Endothelial cell of umbilical vein (primary cell): Measurements from ENCODE around the gene KRT1.

ENCODE experiments used
- EZH2 ChIP-seq: IDR thresholded peaks from 2 replicates; pipeline ENCODE4 v1.6.1; 2012; ENCODE audit warnings: borderline replicate concordance, low read depth, mild to moderate bottlenecking, moderate library complexity, low read length, inconsistent platforms; ENCODE audit not compliant: severe bottlenecking
- GATA2 ChIP-seq: IDR thresholded peaks from 2 replicates; pipeline ENCODE4 v1.7.0; 2011; ENCODE audit warnings: low read depth, mild to moderate bottlenecking, moderate library complexity, mixed read lengths, low read length; ENCODE audit not compliant: insufficient read length, insufficient read depth
- MYC ChIP-seq: IDR thresholded peaks from one replicate; pipeline ENCODE4 v1.6.1; 2011; ENCODE audit warnings: mild to moderate bottlenecking, low read depth, low read length
- POLR2A ChIP-seq: IDR thresholded peaks from 2 replicates; pipeline ENCODE4 v1.6.1; 2012; ENCODE audit warnings: low read depth, mild to moderate bottlenecking, control low read depth, low read length
- POLR2AphosphoS5 ChIP-seq: IDR thresholded peaks from 2 replicates; pipeline ENCODE4 v1.6.1; 2012; ENCODE audit warnings: low read depth, mild to moderate bottlenecking, control low read depth, low read length, moderate library complexity; ENCODE audit not compliant: insufficient read depth
- TF ChIP-seq, protein P1 (sequence below), 2 donors: IDR thresholded peaks; 1 replicate in 1 of 2; 2 replicates in 1 of 2; pipeline ENCODE4 v1.5.1; 2011; ENCODE audit warnings: low read length in 2 of 2, mild to moderate bottlenecking in 2 of 2, moderate library complexity in 2 of 2, control low read depth in 1 of 2, inconsistent platforms in 1 of 2, low read depth in 1 of 2; ENCODE audit not compliant: insufficient read depth in 1 of 2; ENCODE audit errors: extremely low read depth in 1 of 2
- TF ChIP-seq, protein P2 (sequence below): IDR thresholded peaks from 2 replicates; pipeline ENCODE4 v1.6.1; 2011; ENCODE audit not compliant: insufficient read depth, insufficient read length

DNA sequence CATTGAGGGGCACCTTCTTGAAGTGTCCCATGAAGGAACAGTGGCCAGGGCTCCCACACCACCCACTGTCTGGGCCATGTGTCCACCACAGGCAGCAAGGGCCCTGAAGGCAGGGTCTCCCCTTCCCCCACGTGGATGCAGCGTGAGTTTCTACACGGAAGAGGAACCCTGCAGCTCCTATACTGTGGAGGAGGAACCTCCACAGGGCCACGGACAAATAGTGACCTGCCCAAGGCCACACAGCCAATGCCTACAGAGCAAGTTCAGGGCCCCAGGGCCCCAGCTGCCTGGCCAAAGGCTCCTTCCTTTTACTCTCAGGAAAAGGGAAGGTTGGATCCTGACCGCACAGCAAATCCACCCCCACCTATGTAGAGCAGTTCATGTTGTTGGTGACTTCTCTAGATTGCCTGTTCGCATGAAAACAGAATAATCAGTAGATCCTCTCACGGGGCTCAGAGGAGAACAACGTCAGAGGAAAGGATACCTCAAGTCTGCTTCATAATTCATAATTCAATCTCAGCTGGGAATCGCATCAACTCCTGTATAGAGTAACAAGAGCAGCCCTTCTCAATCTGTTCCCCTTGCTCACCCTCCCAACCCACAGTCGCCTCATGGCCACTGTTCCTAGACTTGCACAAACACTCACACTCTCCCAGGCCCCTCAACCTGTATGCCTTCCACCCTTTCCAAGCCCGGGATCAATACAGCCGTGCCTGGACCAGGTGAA is 50.8 kb downstream of the KRT1 start:
- TF ChIP-seq, protein P1, sequence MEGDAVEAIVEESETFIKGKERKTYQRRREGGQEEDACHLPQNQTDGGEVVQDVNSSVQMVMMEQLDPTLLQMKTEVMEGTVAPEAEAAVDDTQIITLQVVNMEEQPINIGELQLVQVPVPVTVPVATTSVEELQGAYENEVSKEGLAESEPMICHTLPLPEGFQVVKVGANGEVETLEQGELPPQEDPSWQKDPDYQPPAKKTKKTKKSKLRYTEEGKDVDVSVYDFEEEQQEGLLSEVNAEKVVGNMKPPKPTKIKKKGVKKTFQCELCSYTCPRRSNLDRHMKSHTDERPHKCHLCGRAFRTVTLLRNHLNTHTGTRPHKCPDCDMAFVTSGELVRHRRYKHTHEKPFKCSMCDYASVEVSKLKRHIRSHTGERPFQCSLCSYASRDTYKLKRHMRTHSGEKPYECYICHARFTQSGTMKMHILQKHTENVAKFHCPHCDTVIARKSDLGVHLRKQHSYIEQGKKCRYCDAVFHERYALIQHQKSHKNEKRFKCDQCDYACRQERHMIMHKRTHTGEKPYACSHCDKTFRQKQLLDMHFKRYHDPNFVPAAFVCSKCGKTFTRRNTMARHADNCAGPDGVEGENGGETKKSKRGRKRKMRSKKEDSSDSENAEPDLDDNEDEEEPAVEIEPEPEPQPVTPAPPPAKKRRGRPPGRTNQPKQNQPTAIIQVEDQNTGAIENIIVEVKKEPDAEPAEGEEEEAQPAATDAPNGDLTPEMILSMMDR (IDR thresholded peaks at IDR 0.05; ENCODE audit: extremely low read depth in 1 of 2, insufficient read depth in 1 of 2, low read depth in 1 of 2, low read length in 2 of 2): no peak
- TF ChIP-seq GATA2 (no peak), POLR2AphosphoS5 (no peak), EZH2 (no peak), POLR2A (no peak), MYC (no peak)
- TF ChIP-seq, protein P2, sequence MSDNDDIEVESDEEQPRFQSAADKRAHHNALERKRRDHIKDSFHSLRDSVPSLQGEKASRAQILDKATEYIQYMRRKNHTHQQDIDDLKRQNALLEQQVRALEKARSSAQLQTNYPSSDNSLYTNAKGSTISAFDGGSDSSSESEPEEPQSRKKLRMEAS: no peak
